Mesenteric fat pad (tissue), 1 donor: Measurements from ENCODE around the gene TH. TPM values are rescaled to one million over a fixed set of nuclear protein-coding genes. Genes with fewer than 3 reads are reported as not detected.
"Not testable (repeated sequence)": the region's sequence is repeated elsewhere in the genome, so short reads cannot be mapped to it uniquely, and the experiment has no call there.

Source experiments
- DNase-seq: peaks from one replicate; pipeline ENCODE4 v3.0.0-alpha.2; 2020; ENCODE audit warnings: low spot score
- total RNA-seq: library from RNA; stranded (reverse); fragmentation: NEBNext Ultra II Directional; extraction: Animal tissue kit (Norgen Biotek cat#: 25700); gene quantifications from one replicate; pipeline ENCODE4 v1.2.1, GENCODE V29; 2021
- donor health status: DM: yes; HTN: yes; CAD: no.

The TH gene
- total RNA-seq, 1 donor from 2014 or later: not detected

- DNase-seq: no peak
Measured at GRCh38 chr11:2196970-2197770, 25.6 kb upstream of the TH start.

GRCh38 chr11:2195756-2196088 lies 24.1 kb upstream of the TH start:
- DNase-seq: no peak

GRCh38 chr11:2194877-2195755 lies 23.5 kb upstream of the TH start:
- DNase-seq: no peak

GRCh38 chr11:2193888-2194595 lies 22.4 kb upstream of the TH start:
- not testable (repeated sequence) for DNase-seq

GRCh38 chr11:2193099-2193887 lies 21.7 kb upstream of the TH start:
- DNase-seq: no peak

GRCh38 chr11:2192435-2192834 lies 20.8 kb upstream of the TH start:
- no peak for DNase-seq

- DNase-seq: no peak
Measured at GRCh38 chr11:2191883-2192282, 20.3 kb upstream of the TH start.

GRCh38 chr11:2190657-2191471 lies 19.2 kb upstream of the TH start:
- DNase-seq: no peak

GRCh38 chr11:2189938-2190656 lies 18.5 kb upstream of the TH start:
- no peak for DNase-seq

GRCh38 chr11:2188745-2189144 lies 17.1 kb upstream of the TH start:
- DNase-seq: no peak

GRCh38 chr11:2187280-2187707 lies 15.7 kb upstream of the TH start:
- DNase-seq: no peak

- DNase-seq: no peak
Measured at GRCh38 chr11:2186669-2187279, 15.2 kb upstream of the TH start.

- no peak for DNase-seq
Measured at GRCh38 chr11:2185324-2186085, 13.9 kb upstream of the TH start.

- DNase-seq: no peak
Measured at GRCh38 chr11:2182692-2183474, 11.3 kb upstream of the TH start.

- no peak for DNase-seq
Measured at GRCh38 chr11:2182075-2182474, 10.5 kb upstream of the TH start.

GRCh38 chr11:2180789-2181370 lies 9.3 kb upstream of the TH start:
- no peak for DNase-seq

- DNase-seq: no peak
Measured at GRCh38 chr11:2180347-2180746, 8.7 kb upstream of the TH start.
